GM19395 (cell line): ENCODE results near the gene CD80.
A peak's percentile ranks its signal among the peaks of the same experiment; 100 is the strongest.
"Not testable (repeated sequence)": the region's sequence is repeated elsewhere in the genome, so short reads cannot be mapped to it uniquely, and the experiment has no call there.

Experiments used
- ATAC-seq: cut with Tn5 transposase; IDR thresholded peaks from one replicate; pipeline ENCODE4 v1.9.1; 2021; ENCODE audit warnings: mild to moderate bottlenecking, moderate library complexity; ENCODE audit not compliant: unreplicated experiment

Gene CD80

DNA sequence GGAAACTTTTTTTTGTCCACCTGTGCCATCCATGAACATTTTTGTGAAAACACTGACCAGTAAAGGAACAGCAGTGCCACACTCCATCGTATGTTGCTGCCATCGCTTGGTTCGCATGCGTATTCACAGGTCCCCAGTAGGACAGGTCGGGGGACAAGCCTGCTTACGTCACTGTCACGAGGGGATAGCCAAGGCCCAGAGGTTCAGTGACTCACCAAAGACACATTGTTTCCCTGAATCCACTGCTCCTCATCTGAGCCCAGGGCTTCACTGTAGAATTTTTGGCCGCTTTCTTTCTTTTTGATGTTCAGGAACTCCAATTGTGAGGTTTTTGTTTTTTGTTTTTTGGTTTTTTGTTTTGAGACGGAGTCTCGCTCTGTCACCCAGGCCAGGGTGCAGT lies 25.8 kb upstream of the CD80 start:
- no peak for ATAC-seq

GRCh38 chr3:119582178-119582577 lies 22.8 kb upstream of the CD80 start:
- ATAC-seq, result no peak

DNA sequence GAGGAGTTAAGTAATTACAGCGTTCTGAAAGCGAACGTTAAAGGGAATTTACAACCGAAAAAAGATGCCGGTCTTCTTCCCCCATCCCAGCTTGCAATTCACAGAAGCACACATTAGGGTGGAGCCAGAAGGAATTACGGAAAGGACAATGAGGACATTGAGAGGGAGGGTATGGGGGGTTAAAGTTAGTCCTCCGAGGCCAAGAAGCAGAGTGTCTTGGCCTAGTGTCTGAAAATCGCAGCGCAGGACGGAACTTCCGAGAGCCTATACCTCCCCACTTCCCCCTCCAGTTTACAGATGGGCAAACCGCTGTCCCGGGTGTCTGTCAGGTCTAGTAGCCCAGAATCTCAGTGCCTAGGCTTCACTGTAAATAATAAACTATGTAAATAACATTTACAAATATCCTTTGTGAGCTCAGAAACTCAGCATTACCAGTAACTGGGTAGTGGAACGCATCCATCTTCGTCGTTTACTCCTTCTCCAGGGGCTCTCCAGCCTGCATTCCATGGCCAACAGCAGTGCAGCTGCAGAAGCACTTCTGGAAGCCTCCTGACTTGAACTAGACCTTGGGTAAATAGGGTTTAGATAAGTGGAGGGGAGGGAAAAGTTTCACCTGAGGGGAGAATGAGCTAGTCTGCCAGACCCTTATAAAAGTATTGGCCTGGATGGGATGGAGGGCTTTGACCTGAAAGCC lies 20.8 kb upstream of the CD80 start:
- peak; percentile 82 for ATAC-seq

- peak; percentile 61 for ATAC-seq
Observed at GRCh38 chr3:119579366-119580066, 20.1 kb upstream of the CD80 start, which contains the start of gene ADPRH. Gene ADPRH (plus strand): TSS chr3:119579492. CDS start chr3:119582170, 2,678 bp downstream.

GRCh38 chr3:119575507-119575906 lies 16.1 kb upstream of the CD80 start:
- no peak for ATAC-seq

GRCh38 chr3:119571688-119572087 lies 12.3 kb upstream of the CD80 start:
- ATAC-seq, result no peak

- no peak for ATAC-seq
Observed at GRCh38 chr3:119571230-119571629, 11.8 kb upstream of the CD80 start.

DNA sequence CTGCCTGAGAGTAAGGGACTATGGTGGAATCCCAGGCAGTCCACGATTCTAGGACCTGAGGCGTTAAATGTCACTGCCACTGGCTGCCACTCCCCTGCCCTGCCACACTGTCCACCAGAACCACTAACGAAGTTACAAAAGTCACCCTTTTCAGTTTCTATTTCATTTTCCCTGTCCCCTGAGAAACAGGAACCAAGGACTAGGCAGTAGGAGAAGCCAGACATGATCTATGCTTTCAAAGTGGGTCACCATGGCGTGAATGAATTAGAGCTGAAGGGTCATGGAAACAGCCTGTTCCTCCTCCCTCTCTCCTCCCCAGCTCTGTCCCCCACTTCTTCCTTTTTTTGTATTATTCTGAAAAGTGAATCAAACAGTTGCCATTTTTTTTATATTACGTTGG lies 10.8 kb upstream of the CD80 start:
- peak; percentile 77 for ATAC-seq

DNA sequence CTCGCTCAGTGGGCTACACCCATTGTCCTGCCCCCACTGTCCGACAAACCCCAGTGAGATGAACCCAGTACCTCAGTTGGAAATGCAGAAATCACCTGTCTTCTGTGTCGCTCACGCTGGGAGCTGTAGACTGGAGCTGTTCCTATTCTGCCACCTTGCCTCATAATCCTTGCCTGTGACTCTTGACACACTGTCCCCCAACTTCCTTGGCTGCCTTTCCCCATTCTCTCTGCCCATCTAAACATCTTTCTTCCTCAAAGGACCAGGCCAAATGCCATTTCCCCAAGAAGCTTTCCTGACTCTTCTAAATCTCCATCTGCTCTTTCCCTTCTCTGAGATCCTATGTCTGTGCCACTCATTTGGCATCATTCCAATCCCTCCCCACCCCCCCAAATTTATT lies 9.7 kb upstream of the CD80 start:
- ATAC-seq, result no peak

GRCh38 chr3:119563334-119563733 lies 3.9 kb upstream of the CD80 start:
- not testable (repeated sequence) for ATAC-seq

DNA sequence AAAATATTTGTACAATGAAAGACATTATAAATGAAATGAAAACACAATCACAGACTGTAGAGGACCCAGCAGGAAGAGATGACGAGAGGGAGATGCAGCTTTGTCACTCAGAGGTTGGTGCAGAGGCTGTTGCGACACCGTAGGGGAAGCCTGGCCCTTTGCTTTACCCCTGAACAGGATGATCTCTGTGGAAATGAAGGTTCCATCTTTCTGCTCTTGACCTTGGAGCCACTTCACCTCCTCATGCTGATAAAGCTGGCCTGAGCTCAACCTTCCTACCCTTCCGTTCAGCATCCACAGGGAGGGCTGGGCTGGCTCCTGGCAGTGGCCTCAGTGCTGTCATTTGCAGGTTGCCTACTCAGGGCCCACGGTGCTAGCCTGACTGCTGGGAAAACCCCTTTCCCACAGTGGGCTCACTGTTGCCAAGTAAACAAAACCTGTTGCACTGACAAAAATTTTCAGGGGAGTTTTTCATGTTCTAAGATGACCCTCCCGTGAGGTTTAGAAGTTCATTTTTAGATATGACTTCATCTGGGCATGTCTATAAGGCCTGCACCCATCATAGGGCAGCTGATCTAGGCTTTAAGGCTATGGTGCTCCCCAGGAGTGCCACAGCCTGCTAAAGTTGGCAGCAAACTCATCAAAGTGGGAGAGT lies 3.0 kb upstream of the CD80 start:
- ATAC-seq, result peak; percentile 69

- peak; percentile 0 for ATAC-seq
Observed at GRCh38 chr3:119560160-119560559, 746 bp upstream of the CD80 start.

DNA sequence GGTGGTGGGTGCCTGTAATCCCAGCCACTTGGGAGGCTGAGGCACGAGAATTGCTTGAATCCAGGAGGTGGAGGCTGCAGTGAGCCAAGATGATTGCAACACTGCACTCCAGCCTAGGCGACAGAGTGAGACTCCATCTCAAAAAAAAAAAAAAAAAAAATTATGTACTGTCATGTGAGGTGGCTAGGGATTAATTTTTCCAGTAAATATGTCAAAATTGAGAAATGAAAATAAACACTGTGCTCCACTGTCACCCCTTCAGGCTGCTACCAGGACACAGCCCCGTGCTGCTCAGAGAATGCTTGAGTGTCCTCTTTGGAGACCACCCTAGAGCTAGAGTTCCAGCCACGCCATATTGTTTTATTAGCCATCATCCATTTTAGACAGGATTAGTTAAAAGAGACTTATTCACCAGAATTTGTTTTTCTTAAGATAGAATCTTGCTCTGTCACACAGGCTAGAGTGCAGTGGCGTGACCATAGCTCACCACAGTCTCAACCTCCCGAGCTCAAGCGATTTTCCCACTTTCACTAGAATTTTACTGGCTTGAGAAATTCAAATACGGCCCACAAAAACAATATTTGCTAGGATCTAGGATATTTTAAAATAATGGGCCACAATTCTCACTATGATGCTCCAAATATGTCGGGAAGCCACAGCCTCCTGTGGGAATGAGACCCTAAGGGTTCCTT lies 642 bp downstream of the CD80 start:
- no peak for ATAC-seq

DNA sequence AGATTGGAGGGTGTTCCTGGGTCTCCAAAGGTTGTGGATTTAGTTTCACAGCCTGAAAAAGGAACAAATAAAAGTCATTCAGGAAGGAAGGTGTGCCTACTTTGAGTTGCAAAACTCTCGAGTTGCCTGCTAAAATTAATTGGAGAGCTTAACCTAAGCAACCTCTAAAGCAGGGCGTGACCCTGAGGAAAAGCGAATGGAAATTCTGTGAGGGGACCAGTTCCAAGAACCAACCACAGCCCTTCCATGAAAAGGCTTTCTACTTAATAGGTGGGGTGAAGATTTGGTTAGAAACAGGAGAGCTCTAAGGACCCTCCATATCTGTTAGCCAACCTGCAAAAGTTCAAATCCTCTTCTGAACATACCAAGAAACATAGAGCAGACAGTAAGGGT lies 1.5 kb downstream of the CD80 start:
- no peak for ATAC-seq

GRCh38 chr3:119557192-119557876 lies 2.1 kb downstream of the CD80 start:
- no peak for ATAC-seq

DNA sequence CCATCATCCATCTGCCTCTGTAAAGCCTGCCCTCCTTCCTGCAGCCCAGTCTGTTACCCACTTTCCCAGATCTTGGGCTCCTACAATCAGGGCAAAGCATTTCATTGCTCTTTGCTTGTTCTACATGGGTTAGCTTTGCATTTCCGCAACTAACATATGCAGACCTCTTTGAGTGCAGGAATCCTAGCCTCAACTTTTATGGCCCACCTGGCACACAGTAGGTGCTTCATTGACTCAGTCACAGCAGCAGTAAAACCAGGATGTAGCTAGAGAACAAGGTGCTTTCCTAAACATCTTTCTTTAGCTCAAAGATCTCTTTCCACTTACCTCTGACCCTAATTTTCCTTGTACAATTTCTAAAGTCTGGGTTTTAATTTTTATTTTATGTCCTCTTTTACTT lies 3.5 kb downstream of the CD80 start:
- no peak for ATAC-seq

GRCh38 chr3:119555309-119555735 lies 4.1 kb downstream of the CD80 start:
- no peak for ATAC-seq

DNA sequence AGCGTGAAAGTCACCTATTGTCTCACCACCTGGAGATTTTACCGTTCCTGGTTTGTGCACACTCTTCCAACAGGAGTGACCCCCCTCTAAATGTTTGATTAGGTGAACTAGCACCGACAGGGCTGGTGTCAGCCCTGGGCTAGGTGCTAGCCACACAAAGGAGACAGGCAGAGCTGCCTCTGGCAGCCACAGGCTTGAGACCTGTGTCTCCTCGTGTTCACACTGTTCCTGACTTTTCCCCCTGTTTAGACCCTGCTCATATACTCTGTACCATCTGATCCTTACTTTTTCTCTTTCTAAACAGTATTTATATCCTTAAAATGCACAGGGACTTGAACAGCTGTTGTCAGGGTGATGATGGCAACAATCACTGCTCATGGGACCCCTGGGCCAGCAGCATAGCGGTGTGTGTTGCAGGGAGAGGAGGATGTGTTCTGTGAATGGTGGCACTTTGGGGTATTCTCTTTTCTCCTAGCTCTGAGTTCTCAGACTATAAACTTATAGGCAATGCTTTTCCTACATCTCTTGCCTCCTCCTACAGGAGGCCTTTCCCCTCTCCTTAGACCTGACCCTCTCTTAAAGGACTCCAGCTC lies 5.5 kb downstream of the CD80 start:
- no peak for ATAC-seq

DNA sequence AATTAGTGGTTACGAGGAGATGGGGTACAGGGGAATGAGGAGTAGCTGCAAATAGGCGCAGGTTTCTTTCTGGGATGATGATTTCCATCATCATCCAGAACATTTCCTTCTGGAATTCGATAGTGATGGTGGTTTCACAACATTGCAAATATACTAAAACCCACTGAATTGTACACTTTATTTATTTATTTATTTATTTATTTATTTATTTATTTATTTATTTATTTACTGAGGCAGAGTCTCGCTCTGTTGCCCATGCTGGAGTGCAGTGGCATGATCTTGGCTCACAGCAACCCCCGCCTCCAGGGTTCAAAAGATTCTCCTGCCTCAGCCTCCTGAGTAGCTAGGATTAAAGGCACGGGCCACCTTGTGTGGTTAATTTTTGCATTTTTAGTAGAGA lies 6.5 kb downstream of the CD80 start:
- ATAC-seq, result not testable (repeated sequence)

DNA sequence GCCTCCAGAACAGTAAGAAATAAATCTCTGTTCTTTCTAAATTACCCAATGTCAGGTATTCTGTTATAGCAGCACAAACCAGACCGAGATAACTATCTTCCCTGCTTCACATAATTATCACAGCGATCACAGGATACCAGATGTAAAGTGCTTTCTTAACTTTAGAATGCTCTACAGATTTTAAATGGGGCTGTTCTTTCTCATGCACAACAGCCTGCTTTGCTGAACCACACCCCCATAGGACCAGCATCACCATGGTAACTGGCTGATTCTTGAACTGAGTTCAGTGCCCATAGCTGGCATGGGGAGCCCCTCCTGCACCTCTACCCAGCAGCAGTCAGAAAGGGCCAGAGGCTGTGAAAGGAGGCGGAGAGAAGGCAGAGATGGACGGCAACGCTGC lies 7.8 kb downstream of the CD80 start:
- ATAC-seq, result no peak
